ENCODE results near the gene BICDL1.

Gene BICDL1

DNA sequence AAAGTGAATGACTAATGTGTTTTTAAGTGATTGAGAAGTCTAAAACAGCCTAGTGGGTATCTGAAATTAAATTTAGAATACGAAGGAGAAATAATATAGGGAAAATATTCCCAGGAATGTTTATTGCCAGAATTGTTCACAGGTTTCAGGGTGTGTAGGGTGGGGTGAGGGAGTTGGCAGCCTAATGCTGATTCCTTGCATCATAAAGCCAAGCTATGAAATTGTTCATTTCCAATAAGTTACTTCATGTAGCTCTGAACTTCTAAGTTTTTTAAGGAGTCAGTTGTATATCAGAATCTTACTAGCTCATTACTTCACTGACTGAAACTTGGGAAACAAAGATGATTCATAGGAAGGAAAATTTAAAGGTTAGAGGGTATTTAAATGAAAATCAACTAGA lies 71.2 kb downstream of the BICDL1 start:
- DNase-seq, result no peak

- DNase-seq, result no peak
Observed at GRCh38 chr12:120060717-120061116, 71.7 kb downstream of the BICDL1 start.

DNA sequence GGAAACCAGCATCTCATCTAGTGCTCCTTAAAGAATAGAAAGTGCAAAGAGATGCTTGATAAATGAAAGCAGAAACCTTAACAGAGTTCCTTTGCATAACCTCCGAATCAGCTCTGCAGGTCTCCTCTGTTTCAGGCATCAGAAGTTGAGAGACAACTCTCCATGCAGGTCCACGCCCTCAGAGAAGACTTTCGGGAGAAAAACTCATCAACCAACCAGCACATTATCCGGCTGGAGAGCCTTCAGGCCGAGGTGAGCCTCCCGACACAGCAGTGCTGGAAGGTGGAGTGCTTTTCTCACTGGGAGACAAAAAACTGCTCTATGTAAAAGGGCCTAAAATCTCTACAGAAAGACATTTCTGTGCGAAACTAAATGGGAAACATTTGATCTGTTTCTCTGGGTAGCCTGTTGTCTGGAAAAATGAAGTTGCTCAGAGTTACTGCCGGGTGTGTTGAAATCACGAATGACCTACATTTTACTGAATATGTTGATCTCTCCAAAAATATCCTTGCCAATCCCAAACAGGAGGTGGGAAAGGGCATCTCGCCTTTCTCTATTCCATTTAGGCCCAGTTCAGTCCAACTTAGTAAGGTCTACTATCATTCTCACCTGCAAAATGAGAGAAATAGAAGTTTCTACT lies 72.7 kb downstream of the BICDL1 start:
- DNase-seq, result no peak

- no peak for DNase-seq
Observed at GRCh38 chr12:120062976-120063579, 74.0 kb downstream of the BICDL1 start.

DNA sequence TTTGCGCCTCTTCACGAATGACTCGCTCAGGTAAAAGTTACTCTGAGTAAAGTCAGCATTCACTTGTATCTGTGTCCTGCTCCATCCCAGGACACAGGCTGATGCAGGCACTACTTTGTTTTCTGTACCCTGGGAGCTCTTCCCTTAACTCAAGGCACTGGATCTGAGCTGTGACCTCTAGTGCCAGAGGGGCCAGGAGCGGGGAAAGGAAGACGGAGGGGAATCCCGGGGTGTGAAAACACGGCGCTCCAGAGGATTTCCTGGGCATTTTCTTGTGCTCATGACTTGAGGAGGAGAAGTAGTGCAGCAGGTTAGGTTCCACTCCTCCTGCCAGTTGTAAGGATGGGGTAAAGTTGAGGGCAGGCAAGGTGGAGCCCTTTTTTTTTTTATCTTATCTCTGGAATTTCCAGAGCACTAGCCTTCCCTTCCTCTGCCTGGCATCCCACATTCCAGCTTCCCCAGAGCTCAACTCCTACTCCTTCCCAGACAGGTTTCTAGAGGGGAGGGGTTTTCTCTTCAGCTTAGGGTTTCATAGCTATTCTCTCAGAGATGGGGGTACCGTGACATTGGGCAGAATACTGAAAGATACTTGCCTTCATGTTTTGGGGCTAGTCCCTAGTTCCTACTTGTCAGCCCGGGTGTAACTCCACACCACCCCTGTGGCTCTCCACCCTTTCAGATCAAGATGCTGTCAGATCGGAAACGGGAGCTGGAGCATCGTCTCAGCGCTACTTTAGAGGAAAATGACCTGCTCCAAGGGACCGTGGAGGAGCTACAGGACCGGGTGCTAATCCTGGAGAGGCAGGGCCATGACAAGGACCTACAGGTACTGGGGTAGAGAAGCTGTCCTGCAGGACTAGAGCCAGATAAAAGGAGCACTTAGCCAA lies 75.3 kb downstream of the BICDL1 start:
- DNase-seq, result no peak

DNA sequence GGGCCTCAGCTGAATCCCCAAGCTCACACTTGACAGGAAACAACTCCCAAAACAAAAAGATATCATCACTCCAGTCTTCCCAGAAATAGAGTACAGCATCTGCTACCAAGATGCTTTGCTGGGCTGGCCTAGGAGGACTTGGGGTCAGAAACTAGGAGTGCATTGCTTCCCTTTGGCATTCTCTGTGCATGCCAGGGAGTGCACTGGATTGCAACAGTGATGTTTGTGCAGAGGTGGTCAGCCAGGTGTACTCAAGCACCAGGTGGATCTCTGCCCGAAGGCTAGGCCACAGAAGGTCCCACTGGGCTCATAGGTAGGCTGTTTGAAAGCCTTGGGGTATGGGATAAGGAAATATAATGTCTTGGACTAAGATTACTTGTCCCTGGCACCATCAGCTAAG lies 76.4 kb downstream of the BICDL1 start:
- DNase-seq, result no peak

DNA sequence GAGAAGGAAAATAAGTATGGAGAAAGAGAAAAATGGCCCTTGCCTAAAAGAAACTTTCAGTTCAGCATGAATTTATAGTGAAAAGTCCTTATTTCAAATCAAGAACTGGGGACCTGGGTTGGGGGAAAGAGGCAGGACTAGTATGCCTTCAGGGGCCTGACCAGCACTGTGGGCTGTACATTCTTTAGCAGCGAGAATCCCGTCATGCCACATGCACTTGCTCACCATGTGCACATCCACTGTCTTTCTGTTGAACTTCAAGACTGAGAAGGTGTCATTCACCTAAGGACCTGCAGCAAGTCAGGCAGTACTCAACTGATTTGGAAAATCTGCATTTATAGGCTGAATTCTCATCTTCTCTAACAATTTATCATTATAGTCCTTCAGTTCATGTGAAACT lies 77.3 kb downstream of the BICDL1 start:
- no peak for DNase-seq

DNA sequence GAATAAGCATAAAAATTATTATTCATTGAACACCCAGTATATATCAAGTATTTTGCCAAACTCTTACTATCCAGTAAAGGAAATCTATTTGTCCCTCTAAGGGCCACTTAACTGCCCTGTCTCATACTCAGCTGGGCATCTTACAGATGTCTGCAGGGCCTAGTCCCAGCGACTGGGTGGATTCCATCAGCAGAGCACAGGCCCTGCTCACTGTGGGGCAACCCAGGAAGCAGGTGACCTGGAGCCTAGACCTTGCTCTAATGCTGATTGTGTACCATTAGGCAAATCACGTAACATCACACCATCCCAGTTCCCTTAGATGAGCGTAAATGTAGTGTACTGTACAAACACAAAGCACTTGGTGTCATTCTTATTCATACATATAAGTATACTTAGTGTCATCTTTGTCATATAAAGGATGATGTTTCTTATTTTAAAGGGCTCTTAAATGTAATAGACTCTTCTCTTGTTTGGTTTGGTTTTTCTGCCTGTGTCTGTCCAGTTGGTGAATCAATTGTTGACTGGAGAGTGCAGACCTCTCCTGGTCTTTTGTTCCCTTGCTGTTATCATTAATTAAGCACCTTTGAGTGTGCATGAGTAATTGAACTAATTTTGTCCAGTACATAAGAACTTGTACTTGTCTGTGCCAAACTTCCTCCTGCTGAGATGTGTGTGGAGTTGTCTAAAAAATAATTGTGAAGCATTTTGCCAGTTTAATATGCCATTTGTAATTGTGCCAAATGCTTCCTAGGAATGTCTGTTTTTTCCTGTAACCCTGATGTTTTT lies 78.2 kb downstream of the BICDL1 start:
- no peak for DNase-seq

DNA sequence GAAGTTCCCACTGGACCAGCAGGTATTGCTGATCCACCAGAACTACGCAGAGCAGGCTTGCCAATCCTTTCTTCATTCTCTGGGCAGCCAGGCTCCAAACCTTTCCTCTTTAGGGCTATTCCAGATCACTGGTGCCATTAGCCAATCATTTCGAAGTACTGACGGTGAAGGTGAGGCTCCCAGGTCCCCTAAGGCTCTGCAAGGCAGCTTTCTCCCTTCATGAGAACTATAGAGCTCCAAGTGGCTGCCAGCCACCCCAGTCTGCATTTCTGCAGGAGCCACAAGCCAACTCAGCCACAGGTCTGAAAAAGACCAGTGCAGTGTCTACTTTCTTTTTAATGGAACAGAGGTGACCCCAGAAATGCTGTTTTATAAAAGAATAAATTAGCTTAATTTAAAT lies 78.9 kb downstream of the BICDL1 start:
- no peak for DNase-seq

GRCh38 chr12:120069278-120069677 lies 80.2 kb downstream of the BICDL1 start:
- no peak for DNase-seq

- DNase-seq, result no peak
Observed at GRCh38 chr12:120071493-120072020, 82.5 kb downstream of the BICDL1 start.

DNA sequence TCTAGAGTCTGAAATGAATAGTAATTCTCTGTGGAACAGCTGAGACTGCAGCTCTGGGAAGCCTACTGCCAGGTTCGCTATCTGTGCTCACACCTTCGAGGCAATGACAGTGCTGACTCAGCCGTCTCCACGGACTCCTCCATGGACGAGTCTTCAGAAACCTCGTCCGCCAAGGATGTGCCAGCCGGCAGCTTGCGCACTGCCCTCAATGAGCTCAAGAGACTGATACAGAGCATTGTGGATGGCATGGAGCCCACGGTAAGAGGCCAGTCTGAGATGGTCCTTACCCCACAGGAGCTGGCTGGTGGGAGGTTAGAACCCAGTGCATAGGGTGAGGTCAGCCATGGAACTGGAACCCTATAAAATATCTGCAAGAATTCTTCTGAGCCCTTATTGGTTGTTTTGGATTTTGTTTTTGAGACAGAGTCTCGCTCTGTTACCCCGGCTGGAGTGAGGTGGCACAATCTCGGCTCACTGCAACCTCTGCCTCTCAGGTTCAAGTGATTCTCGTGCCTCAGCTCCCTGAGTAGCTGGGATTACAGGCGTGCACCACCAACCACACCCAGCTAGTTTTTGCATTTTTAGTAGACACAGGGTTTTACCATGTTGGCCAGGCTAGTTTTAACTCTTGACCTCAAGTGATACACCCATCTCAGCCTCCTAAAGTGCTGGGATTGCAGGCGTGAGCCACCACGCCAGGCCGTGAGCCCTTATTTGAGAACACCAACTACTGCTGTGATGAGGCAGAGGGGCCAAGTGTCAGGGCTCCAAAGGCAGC lies 83.6 kb downstream of the BICDL1 start:
- no peak for DNase-seq

DNA sequence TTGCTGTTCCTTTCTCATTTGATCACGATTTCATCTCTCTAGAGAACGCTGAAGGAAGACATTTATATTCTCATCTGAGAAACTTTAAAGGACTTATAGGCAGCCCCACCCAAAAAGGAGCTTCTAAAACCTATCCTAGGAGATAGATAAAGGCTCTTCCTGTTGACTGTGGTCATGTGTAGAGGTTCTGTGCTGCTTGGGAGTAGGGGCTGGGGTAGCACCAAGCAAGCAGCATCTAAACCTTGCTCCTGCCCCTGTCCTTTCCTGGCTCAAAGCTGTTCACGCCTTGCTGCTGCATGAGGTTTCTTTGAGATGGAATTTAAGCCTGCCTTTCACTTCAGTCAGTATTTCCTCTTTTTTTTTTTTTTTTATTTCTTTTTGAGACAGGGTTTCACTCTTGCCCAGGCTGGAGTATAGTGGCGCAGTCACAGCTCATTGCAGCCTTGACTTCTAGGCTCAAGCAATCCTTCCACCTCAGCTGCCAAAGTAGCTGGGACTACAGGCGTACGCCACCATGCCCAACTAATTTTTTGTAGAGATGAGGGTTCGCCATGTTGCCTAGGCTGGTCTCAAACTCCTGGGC lies 86.1 kb downstream of the BICDL1 start:
- DNase-seq, result no peak

GRCh38 chr12:120076651-120077050 lies 87.6 kb downstream of the BICDL1 start:
- no peak for DNase-seq

- DNase-seq, result no peak
Observed at GRCh38 chr12:120077260-120077659, 88.2 kb downstream of the BICDL1 start.

DNA sequence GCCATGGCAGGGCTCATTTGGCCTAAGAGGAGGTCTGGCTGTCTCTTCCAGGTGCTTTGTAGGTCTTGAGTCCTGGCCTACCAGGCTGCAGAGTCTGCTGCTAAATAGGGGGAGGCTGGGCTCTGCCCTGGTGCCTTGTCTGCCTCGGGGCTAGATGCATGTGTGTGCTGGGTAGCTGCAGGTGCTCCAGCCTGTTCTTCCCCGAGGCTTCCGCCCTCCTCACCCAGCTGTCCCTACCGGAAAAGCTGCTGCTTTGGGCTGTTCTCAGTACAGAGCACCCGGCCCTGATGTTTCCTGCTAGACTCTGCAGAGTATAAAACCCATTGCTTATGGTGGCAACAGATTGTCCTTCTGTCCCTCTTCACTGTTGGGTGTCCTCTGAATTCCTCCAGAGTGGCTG lies 89.8 kb downstream of the BICDL1 start:
- DNase-seq, result no peak

DNA sequence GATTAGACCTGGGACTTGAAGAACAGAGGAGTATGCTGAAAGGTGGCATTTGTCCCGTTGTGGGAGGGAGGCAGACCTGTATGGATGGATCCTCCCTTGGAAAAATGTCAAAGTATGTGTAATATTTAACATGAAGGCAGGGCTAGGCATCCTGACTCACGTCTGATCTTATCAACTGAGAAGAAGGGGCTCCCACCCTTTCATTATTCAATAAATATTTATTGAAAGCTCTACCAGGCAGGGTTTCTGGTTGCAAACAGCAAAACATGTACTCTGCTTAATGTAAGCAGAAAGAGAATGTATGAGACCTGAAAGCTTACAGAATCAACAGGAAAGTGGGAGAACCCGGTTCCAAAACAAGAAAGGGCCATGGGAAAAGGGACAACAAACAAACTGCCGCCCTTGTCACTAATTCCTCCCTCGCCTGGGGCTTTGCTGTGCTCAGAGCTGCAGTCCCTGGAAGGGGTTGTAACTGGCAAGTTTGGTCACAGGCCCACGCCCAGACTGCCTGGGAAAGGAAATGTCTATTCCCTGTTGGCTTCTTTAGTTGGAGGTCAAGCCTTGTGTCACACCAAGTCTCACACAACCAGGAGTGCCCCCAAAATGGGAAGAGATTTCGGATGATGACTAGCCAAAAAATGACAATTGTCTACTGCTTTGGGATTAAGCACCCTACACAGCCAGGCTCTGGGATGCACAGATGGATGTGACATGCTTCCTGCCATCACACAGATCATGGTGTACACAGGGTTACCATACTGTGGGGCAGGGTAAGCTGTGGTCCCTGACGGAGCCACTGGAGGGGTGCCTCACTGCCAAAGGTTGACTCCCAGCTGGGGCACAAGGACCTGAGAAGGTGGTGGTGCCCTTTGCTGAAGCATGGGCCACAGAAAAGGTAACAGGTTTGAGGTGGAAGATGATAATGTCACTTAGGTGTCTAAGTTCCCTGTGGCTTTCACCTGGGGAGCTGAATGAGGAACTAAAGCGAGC lies 90.7 kb downstream of the BICDL1 start:
- DNase-seq, result no peak

GRCh38 chr12:120081641-120082040 lies 92.6 kb downstream of the BICDL1 start:
- no peak for DNase-seq

- DNase-seq, result no peak
Observed at GRCh38 chr12:120085920-120086645, 97.0 kb downstream of the BICDL1 start.

Measured in activated CD4-positive, alpha-beta T cell treated with anti-CD3 and anti-CD28 coated beads, Interleukin-2, Interleukin-6, amounts not matched to agents 100 ng/mL and 50 ng/mL, durations not matched to agents 16 hours and 8 hours (primary cell).